DMS53 treated with DMSO at 0.1 percent for 48 hours (cell line): Measurements from ENCODE around the gene ID3.

Experiments
- DNase-seq: peaks from one replicate; lab custom pipeline; 2025; ENCODE audit not compliant: unreplicated experiment; lab: John Stamatoyannopoulos, UW

ID3 gene

DNA sequence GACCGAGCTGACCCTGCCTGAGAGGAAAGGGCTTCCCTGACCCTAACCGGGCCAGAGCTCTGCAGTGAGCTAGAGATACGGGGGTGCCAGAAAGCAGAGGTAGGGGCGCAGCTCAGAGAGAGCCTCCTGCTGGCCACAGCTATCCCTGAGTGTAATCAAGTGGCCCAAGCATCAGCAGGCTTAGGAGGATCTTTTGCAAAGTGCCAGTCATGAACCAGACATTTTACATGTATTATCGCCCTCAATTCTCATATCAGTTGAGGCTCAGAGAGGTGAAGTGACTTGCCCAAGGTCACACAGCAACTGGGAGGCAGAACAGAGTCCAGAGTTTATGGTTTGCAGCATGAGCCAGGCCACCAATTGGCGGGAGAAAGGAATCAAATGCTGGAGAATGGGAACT is 7.0 kb upstream of the ID3 start:
- no peak for DNase-seq

DNA sequence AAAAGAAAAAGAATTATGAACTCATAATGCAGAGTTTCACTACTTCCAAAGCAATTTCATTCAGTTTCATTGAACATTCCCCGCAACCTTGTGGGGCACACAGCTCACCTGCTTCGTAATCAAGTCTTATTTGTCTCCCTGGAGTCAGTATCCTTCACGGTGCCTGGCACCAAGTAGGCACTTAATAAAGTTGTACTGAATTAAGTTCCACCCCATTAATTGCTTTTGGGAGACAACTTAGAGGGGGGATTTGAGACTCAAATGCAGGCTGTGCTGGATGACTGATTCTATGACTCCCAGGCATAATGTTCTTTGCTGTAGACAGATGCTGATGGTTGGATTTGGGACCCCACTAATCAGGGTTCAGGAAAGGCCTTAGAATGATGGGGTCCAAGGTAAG is 6.5 kb upstream of the ID3 start:
- DNase-seq, result no peak

DNA sequence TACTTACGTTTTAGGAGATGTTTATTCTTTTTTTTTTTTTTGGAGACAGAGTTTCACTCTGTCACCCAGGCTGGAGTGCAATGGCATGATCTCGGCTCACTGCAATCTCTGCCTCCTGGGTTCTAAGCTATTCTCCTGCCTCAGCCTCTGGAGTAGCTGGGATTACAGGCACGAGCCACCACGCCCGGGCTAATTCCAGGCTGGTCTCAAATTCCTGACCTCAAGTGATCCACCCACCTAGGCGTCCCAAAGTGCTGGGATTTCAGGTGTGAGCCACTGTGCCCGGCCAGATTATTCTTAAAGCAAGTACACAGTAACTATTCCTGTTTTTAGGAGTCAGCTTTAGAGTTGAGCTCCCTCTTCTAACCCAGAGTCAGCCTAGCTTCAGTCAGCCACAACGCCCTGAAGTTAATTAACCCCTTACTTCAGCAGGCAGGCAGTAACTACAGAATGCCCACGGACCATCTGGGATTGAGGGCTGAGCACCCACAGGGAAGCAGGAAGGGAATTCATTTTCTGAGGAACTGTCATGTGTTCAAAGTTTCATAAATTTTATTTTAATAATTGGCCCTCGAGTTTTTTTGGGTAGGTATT is 5.3 kb upstream of the ID3 start:
- DNase-seq, result no peak

DNA sequence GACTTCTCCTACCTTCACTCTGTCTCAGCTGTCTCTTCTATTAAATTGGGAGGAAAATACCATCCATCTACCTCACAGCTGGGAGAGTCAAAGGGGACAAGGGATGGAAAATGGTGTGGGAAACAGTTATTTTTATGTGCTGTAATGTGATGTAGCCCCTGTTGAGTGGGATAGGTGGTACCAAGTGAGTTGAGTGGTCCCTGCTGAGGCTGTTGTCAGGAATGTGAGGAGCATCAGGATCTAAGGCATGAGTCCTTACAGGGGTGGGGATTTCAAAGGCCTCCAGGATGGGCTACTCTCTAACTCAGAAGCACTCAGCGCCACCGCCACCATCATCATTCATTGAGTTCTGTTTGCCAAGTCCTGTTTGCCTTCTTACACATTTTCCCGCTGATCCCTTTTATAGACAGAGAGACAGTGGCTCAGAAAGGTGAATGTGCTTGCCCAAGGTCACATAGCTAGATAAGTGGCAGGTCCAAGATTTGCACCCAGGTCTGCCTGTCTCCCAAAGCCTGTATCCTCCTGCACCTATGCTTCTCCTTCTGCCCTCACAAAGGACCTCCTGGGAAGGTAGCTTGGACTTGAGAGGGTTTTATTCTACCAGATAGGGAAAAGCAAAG is 4.6 kb upstream of the ID3 start:
- DNase-seq, result peak; percentile 47

DNA sequence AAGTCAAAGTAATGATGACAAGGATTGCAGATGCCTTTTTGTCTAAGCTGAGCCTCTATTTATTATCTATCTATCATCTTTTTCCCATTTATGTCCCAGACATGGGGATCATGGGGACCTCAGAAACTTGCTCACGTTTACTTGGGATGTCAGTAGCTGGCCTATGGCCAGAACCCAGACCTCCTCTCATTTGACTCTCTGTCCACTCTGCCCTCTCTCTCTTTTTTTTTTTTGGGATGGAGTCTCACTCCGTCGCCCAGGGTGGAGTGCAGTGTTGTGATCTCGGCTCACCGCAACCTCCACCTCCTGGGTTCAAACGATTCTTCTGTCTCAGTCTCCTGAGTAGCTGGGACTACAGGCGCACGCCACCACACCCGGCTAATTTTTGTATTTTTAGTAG is 3.7 kb upstream of the ID3 start:
- no peak for DNase-seq

DNA sequence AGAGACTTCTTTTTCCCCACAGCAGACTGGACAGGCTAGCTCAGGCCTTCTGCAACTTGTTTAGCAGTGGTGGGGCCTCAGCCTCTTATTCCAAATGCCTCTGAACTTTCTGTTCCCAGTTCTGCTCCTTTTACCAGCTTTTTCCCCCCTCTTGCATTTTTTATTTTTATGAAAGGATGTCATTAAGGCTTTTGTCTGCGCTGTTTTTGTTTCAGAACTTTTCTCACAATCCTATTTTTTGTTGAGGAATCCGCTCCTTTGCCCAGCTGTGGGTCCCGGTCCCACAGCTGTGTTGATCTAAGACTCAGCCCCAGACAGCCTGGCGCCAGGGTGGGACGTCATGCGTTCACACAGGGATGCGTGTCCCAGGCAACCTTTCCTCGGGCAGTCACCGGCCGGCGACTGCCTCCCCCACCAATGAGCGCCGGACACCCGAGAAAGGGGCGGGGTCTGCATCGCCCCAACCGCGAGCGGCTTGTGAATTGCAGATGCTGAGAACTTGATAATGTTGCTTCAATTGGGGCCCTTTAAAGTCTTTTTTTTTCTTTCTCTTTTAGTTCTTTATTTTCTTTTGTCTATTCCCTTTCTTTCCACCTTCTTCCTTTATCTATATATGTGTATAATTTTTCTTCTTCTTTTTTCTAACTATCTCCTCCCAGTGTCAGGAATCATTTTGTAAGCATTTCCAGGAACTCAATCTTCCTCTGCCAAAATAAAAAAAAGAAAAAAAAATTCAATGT is 3.0 kb upstream of the ID3 start:
- DNase-seq, result peak; percentile 97

DNA sequence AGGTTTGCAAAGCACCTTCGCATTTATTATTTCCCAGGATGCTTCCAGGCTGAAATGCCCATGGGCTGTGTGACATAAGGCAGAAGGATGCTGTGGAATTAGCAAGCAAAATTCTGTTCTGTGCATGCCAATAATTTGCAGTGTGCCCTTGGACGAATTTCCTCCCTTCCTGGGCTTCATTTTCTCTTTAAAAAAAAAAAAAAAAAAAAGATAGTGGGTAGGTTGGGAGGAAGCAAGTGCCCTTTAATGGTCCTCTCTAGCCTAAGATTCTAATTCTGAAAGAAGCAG is 2.5 kb upstream of the ID3 start:
- DNase-seq, result no peak

DNA sequence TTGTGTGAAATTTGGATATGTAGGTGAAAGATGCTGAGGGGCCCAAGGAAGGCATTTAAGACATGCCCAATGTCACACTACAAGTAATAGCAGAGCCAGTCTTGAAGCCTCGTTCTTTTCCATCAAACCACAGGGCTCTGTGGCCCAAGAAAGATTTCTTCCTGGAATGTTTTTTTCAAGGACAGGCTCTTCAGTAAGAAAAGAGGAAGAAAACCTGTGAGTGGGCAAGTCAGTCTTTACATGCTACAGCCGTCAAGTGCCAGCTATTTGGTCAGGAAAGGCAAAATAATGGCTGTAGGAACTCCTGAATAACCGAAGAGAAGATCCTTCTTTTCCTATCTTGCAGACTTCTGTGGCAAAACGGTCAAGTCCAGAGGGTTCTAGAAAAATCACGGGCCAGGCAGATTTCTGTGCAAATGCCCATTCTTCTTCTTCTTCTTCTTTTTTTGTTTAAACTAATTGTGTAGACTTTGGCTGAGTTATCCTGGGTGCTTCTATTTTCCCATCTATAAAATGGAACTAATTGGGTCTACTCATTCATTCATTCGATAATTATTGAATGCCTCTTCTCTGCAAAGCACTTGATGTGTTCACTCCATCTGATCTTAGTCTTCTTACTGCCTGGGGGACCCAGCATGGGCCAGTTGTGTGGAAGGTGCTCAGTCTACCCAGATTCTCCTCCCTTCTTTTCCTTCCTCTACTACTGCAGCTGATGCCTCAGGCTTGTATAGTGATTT is 1.9 kb upstream of the ID3 start:
- DNase-seq, result no peak

DNA sequence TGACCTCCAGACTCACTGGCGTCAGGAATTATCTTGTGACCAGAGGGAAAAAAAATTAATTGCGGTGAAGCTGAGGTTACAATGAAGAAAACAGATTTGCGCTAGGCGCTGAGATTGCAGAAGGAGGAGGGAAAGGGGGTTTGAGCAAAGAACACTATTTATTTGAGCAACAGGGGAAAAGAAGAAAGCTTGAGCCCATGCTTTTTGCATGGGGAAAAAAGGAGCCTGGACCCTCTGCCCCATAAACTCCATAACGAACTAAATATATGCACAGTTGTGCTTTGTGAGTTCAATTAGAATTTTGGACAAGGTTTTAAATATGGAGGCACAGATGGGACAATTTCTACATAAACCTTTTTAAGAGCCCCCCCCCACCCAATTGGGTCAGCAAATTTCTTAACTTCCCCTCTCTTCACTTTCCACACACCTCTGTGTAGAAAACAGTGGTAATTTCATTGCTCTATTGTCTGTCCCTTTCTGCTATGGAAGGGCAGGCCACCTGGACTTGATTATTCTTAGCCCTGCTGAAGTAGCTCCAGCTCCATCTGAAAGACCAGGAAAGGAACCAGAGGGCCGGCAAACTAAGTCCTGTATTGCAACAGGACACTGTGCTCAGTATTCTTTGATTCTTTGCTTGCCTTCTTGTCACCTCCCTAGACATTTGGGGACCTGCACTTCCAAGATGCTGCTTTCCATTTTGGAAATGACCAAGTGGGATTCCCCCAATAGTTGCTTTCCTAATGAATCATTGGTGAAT is 862 bp upstream of the ID3 start:
- DNase-seq, result peak; percentile 11

DNA sequence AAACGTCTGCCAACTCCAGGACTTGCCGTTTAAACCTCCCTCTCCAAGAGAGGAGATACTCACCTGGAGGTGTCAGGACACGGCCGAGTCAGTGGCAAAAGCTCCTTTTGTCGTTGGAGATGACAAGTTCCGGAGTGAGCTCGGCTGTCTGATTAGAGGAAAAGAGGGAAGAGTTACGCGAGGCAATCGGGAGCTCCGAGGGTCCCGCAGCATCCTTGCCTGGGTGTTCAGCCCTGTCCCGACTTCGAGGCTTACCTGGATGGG is 497 bp downstream of the ID3 start:
- no peak for DNase-seq

DNA sequence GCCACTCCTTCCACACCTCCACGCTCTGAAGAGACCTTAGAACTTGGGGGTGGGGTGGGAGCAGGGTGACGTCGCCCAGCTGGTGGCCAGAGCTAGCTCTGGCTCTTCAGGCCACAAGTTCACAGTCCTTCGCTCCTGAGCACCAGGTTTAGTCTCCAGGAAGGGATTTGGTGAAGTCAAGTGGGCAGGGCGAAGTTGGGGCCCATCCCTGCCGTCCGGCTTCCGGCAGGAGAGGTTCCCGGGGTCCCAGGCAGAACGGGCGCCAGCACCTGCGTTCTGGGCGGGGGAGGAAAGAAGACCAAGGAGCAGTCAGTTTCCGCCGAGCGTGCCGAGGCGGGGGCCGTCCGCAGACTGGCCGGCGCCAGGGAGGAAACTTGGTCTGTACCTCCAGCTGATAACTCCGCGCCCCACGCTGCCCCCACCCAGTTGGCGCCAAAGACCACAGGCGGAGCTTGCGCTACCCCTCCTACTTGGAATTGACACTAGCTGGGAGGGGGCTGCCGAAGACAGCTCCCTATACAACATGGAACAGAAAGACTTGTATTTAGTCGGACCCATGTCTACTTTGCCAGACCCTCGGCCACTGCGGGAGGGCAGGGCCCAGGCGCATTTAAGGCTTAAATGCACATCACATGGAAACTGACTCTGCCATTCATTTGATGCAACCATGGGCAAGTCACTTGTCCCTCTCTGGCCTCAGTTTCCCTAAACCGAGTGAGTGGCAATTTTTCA is 995 bp downstream of the ID3 start:
- peak; percentile 47 for DNase-seq

DNA sequence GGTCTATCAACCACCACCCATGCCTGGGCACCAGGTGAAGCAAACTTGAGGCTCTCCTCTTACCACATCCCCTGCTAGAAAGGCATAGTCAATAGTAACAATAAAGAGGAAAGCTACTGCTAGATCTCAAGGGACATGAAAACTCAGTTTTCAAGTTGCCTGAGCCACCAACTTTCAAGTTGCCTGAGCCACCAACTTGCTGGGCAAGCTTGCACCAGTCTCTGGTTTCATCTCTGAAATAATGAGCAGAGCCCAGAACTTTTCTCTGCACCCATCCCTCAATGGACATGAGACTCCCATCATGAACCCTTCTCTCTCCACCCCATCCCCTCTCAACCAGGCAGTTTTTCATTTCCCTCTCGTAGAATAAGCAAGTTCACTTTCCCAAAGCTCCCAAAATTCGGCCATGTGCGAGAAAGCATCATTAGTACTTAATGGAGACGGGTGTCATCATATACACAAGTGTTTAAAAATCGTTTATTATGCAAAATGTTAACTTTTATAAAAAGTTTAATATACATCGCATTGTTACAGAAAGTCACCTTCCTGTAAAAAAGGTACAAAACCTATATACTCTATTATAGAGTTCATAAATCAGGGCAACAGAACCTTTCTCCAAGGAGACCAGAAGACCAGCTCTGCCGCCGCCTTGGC is 1.7 kb downstream of the ID3 start:
- peak; percentile 37 for DNase-seq

DNA sequence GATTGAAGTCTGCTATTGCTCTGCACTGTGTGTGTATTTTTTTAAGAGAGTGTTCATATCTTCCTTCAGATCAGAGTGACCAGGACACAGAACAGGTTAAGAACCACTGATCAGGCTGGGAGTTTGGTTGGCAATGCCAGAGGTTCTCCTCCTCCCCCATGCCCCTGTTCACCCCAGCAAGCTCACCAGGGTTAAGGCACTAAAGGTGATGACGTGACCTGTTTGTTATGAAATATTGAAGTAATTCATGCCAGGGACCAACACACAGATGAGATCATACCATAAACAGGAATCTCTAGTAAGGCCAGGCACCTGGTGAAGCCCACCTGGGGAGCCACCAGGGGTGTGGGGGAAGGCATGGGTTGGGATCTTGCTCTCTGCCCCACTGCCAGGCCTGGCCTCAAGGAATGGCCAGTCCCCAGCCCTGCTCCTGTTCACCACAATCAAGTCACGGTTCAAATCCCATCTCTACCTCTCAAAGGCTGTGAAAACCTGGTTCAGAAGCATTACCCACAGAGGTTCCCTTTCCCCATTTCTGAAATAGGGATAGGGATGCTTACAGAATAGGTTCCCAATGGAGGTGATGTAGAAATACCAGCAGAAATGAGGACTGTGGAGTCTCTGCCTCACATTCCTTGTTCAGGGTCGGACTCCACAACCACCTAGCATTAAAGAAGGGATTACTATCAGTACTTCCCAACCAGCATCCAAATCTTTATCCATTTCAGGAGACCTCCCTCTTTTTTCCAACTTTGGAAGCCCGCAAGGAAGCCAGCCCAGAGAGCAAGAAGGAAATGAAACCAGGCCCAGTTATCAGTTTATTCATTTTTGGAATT is 2.4 kb downstream of the ID3 start:
- peak; percentile 80 for DNase-seq

DNA sequence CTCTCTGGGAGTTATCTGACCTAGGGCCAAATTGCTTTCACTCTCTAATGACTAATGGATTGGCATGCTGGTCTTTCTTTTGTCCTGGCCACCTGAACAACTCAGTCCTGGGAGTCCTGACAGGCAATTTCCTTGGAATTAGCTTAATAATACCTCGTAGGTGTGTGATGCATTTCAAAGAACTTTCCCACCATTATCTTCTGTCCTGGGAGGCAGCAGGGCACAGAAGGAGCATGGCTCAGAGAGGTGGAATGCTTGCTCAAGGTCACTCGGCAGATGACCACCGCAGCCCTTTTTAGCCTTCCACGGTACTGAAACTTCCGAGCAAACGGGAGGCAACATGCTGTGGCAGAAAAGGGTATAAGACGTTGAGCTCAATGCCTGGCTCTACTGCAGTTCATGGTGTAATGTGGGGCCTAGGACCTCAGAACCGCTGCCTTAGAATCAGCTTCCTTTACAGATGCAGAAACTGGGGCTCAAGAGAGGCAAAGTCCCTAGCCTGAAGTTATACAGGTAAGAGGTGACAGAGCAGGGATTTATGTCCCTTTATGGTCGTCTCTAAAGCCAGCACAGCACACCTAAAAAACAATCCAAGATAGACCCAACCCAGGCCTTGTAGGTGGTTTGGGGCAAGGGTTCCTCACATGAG is 3.2 kb downstream of the ID3 start:
- no peak for DNase-seq

DNA sequence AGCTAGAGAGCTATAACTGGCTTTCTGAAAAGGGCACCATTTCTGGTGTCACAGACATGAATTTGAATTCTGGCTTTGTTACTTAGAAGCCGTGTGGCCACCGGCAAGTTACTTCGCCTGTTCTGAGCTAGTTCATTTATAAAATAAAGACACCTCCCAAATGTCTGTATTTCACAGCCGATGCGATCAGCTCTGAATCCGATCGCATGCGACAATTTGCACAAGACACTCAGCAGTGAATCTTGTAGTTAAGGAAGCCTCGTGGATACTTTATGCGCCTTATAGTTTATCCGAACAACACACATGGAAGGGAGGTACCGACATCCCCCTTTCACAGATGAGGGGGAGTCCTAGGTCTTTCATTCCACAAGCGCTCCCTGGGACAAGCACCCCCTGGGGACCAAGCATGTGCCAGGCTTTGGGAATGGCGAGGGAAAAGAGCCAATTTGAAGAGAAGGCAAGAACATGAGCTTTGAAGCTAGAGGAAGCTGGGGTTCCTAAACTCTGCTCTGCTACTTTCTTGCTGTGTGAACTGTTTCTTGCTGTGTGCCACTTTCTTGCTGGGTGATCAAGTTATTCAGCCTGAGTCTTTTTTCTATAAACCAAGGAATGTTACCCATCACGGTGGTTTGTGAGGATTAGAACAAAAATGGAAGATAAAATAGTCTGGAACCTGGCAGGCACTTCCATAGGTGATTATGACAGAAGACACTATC is 3.9 kb downstream of the ID3 start:
- DNase-seq, result peak; percentile 47

DNA sequence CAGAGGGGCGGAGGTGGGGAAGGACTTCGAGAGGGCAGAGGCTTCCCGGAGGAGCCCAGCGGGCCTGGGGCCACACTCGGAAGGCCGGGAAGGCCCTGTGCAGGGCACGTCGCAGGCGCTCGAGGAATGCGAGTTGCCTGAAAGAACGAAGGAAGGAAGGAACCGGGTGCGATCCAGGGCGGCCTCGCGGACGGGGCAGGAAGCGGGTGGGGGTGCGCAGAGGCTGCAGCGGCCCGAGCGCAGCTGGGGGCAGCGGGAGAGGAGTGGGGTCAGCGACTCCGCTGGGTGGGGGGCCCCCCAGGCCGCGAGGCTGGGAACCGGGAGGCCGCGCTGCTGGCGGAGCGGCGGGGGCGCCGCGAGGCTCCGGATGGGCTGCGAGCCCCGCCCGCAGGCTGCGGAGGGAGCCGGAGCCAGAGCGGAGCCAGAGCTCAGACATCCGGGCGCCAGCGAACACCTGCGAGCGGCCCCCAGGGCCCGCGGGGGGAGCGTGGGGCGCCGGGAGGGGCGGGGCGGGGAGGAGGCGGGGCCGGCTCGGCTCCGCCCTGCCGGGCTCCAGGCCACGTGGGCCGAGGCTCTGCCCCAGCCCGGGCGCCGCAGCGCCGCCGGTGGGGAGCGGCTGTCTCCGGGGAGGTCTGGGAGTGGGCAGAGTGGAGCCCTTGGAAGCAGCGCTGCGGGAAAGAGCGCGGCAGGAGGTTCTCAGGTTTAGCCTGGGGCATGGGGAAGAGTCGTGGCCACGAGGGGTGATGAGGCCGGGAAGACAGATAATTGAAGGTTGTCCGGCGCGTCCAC is 4.6 kb downstream of the ID3 start:
- DNase-seq, result peak; percentile 91

DNA sequence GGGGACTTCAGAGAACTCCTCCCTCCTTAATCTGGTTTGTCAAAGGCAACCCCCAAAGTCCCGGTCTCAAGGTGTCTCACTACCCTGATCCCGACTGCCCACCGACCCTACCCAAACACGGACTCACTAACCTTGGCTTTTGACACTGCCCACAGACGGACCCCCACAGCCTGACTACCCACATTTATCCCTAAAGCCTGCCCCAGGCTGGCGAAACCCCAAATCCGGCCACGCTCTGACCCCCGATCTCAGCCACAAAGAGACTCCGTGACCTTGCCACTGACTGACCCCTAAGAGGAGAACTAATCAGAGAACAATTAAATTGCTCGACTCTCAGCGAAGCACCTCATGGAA is 5.2 kb downstream of the ID3 start:
- peak; percentile 50 for DNase-seq
